H9 (cell line): Measurements from ENCODE around the gene SH3RF3. TPM values are rescaled to one million over a fixed set of nuclear protein-coding genes. Genes with fewer than 3 reads are reported as not detected.

Source experiments
- DNase-seq: peaks from one replicate; pipeline ENCODE4 v3.0.0-alpha.2; 2017
- H2AFZ ChIP-seq: one replicate; pipeline ENCODE4 v1.6.1; 2013; ENCODE audit warnings: mild to moderate bottlenecking, low read length, control low read depth, moderate library complexity
- H2AK5ac ChIP-seq: 2 replicates; pipeline ENCODE4 v1.6.1; 2013; ENCODE audit warnings: low read length, control low read depth, mixed read lengths; ENCODE audit not compliant: insufficient read length
- H2BK120ac ChIP-seq: one replicate; pipeline ENCODE4 v1.6.1; 2013; ENCODE audit warnings: low read depth, mild to moderate bottlenecking, low read length, control low read depth, inconsistent platforms; ENCODE audit not compliant: poor library complexity, severe bottlenecking
- H2BK12ac ChIP-seq: 2 replicates; pipeline ENCODE4 v1.6.1; 2013; ENCODE audit warnings: low read length, control low read depth, mixed read lengths, low read depth; ENCODE audit not compliant: insufficient read length
- H2BK15ac ChIP-seq: 2 replicates; pipeline ENCODE4 v1.6.1; 2013; ENCODE audit warnings: low read depth, low read length, control low read depth
- H2BK20ac ChIP-seq: one replicate; pipeline ENCODE4 v1.6.1; 2013; ENCODE audit warnings: low read depth, mild to moderate bottlenecking, low read length, control low read depth, inconsistent platforms; ENCODE audit not compliant: poor library complexity, severe bottlenecking
- H2BK5ac ChIP-seq: 2 replicates; pipeline ENCODE4 v1.6.1; 2013; ENCODE audit warnings: low read length, control low read depth, mixed read lengths; ENCODE audit not compliant: insufficient read length
- H3K14ac ChIP-seq: 2 replicates; pipeline ENCODE4 v1.6.1; 2013; ENCODE audit warnings: low read length, control low read depth; ENCODE audit not compliant: insufficient read depth
- H3K18ac ChIP-seq: 2 replicates; pipeline ENCODE4 v1.6.1; 2013; ENCODE audit warnings: low read depth, mild to moderate bottlenecking, mixed read lengths, low read length, control low read depth; ENCODE audit not compliant: insufficient read length
- H3K23ac ChIP-seq: 2 replicates; pipeline ENCODE4 v1.6.1; 2013; ENCODE audit warnings: low read length, control low read depth, mixed read lengths, low read depth; ENCODE audit not compliant: insufficient read length
- H3K23me2 ChIP-seq: 2 replicates; pipeline ENCODE4 v1.6.1; 2013; ENCODE audit warnings: low read depth, mild to moderate bottlenecking, mixed read lengths, low read length, control low read depth; ENCODE audit not compliant: insufficient read length, poor library complexity, severe bottlenecking
- H3K27ac ChIP-seq: 2 replicates; pipeline ENCODE4 v1.5.1; 2013; ENCODE audit warnings: low read length, control low read depth, mixed read lengths, low read depth; ENCODE audit not compliant: insufficient read length
- H3K27me3 ChIP-seq: 2 replicates; pipeline ENCODE4 v1.6.1; 2013; ENCODE audit warnings: low read length, control low read depth, inconsistent platforms; ENCODE audit not compliant: insufficient read depth
- H3K4ac ChIP-seq: 2 replicates; pipeline ENCODE4 v1.6.1; 2013; ENCODE audit warnings: low read depth, mild to moderate bottlenecking, control low read depth, inconsistent platforms, low read length, moderate library complexity
- H3K4me1 ChIP-seq: 2 replicates; pipeline ENCODE4 v1.6.1; 2013; ENCODE audit warnings: low read length, control low read depth, inconsistent platforms; ENCODE audit not compliant: insufficient read depth
- H3K4me2 ChIP-seq: 2 replicates; pipeline ENCODE4 v1.6.1; 2013; ENCODE audit warnings: low read length, control low read depth, mixed read lengths; ENCODE audit not compliant: insufficient read length, insufficient read depth
- H3K56ac ChIP-seq: 2 replicates; pipeline ENCODE4 v1.6.1; 2013; ENCODE audit warnings: low read depth, mild to moderate bottlenecking, mixed read lengths, low read length, control low read depth; ENCODE audit not compliant: insufficient read length
- H3K79me1 ChIP-seq: 2 replicates; pipeline ENCODE4 v1.6.1; 2013; ENCODE audit warnings: low read depth, mild to moderate bottlenecking, moderate library complexity, low read length, control low read depth, inconsistent platforms; ENCODE audit not compliant: insufficient read depth, poor library complexity, severe bottlenecking
- H3K79me2 ChIP-seq: 2 replicates; pipeline ENCODE4 v1.6.1; 2013; ENCODE audit warnings: low read length, control low read depth, inconsistent platforms; ENCODE audit not compliant: insufficient read depth
- H3K9ac ChIP-seq: 2 replicates; pipeline ENCODE4 v1.6.1; 2013; ENCODE audit warnings: low read length, control low read depth, mixed read lengths; ENCODE audit not compliant: insufficient read length; ENCODE audit errors: extremely low read depth
- H3K9me3 ChIP-seq: one replicate; pipeline ENCODE4 v1.6.1; 2013; ENCODE audit warnings: low read depth, low read length, inconsistent platforms; ENCODE audit not compliant: control insufficient read depth
- H3T11ph ChIP-seq: one replicate; pipeline ENCODE4 v1.6.1; 2013; ENCODE audit warnings: mild to moderate bottlenecking, low read length, control low read depth, inconsistent platforms
- H4K20me1 ChIP-seq: one replicate; pipeline ENCODE4 v1.6.1; 2013; ENCODE audit not compliant: control insufficient read depth, insufficient read length, insufficient read depth
- H4K5ac ChIP-seq: 2 replicates; pipeline ENCODE4 v1.6.1; 2013; ENCODE audit warnings: low read depth, mild to moderate bottlenecking, mixed read lengths, low read length, control low read depth; ENCODE audit not compliant: insufficient read length
- H4K8ac ChIP-seq: replicated peaks from 2 replicates; pipeline ENCODE4 v1.6.1; 2013; ENCODE audit warnings: low read length, control low read depth, mixed read lengths, low read depth; ENCODE audit not compliant: insufficient read length
- H4K91ac ChIP-seq: 2 replicates; pipeline ENCODE4 v1.6.1; 2013; ENCODE audit warnings: low read depth, mild to moderate bottlenecking, moderate library complexity, mixed read lengths, low read length, control low read depth; ENCODE audit not compliant: insufficient read length
- H3K27ac Mint-ChIP-seq, 3 experiments: 2 replicates in 2 of 3; 3 replicates in 1 of 3; pipeline ENCODE4 v1.8.0; 2020 to 2021; ENCODE audit warnings: mixed read lengths in 3 of 3, mild to moderate bottlenecking in 1 of 3, moderate library complexity in 1 of 3
- H3K27me3 Mint-ChIP-seq: 2 replicates; pipeline ENCODE4 v1.8.0; 2021; ENCODE audit warnings: low read depth, mild to moderate bottlenecking, moderate library complexity, mixed read lengths
- H3K36me3 Mint-ChIP-seq, 3 experiments: 2 replicates in 2 of 3; 3 replicates in 1 of 3; pipeline ENCODE4 v1.8.0; 2020 to 2021; ENCODE audit warnings: low read depth in 3 of 3, mixed read lengths in 3 of 3; ENCODE audit not compliant: insufficient read depth in 1 of 3
- H3K4me1 Mint-ChIP-seq, 2 experiments: 2 replicates each; pipeline ENCODE4 v1.8.0; 2020; ENCODE audit warnings: mixed read lengths in 2 of 2
- H3K4me3 Mint-ChIP-seq, 2 experiments: 2 replicates in 1 of 2; 3 replicates in 1 of 2; pipeline ENCODE4 v1.8.0; 2020 to 2021; ENCODE audit warnings: mild to moderate bottlenecking in 2 of 2, mixed read lengths in 2 of 2, moderate library complexity in 1 of 2
- H3K9me3 Mint-ChIP-seq, 2 experiments: 2 replicates in 1 of 2; 3 replicates in 1 of 2; pipeline ENCODE4 v1.8.0; 2020; ENCODE audit warnings: mild to moderate bottlenecking in 2 of 2, mixed read lengths in 2 of 2, moderate library complexity in 1 of 2
- WGBS: extraction: QIAGEN DNeasy Blood & Tissue Kit; methylation state at CpG from one replicate; pipeline ENCODE4 v1.1.7; 2013; ENCODE audit warnings: missing lambda C conversion rate, low lambda C conversion rate, mixed read lengths; ENCODE audit not compliant: insufficient read length; ENCODE audit errors: extremely low coverage; 5-methylcytosine and 5-hydroxymethylcytosine counted together
- total RNA-seq: library from RNA; stranded (reverse); gene quantifications from 2 replicates; pipeline ENCODE4 v1.2.1, GENCODE V29; 2021
- TF ChIP-seq, protein P1 (sequence below): fragments of 200-600 bp; sonication (generic); conservative IDR thresholded peaks from 3 replicates; pipeline ENCODE4 v1.8.0; 2021; ENCODE audit warnings: antibody characterized with exemption, mild to moderate bottlenecking

Gene SH3RF3
- total RNA-seq, 1 experiment from 2014 or later, result 0.46 TPM

DNA sequence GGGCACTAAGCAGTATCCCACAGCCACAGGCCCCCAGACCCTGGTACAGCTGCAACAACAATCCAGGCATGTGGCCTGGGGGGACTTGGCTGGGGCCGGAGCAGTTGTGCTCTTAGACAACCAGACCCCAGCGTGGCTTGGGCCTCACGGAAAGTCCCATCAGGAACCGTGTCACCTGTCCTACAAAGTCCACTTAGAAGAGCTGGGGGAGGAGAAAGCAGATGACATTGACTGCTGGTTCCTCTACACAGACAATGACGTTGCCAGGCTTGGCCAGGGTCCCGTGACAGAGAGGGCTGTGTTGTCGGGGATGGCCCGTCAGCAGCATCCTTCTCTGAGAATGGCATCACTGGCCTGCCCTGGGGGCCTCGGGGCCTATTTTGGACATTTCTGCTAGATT, 360.3 kb downstream of the SH3RF3 start:
- no peak overlapping the region for H2BK20ac ChIP-seq
- H3K27me3 Mint-ChIP-seq, result no peaks in the 10 kb centered on the region; the same call in 1 of the 2 replicates
- H3K4me3 Mint-ChIP-seq, result no peak overlapping the region
- no peaks in the 10 kb centered on the region for H4K20me1 ChIP-seq
- no peak overlapping the region for H4K8ac ChIP-seq
- no peaks in the 10 kb centered on the region for H3K4me1 Mint-ChIP-seq
- WGBS, result no CpG with 5 or more reads among the region's 9 CpGs
- H3K27ac ChIP-seq, result no peak overlapping the region
- no peak overlapping the region for H2BK5ac ChIP-seq
- no peak overlapping the region for H2BK15ac ChIP-seq
- H2AFZ ChIP-seq, result no peak overlapping the region
- no peak overlapping the region for H3K4ac ChIP-seq
- H3K79me2 ChIP-seq, result no peaks in the 10 kb centered on the region
- no peak overlapping the region for H3K56ac ChIP-seq
- no peak overlapping the region for H2AK5ac ChIP-seq
- H3K27me3 ChIP-seq, result no peaks in the 10 kb centered on the region
- no peaks in the 10 kb centered on the region for H3K9me3 ChIP-seq
- no peak overlapping the region for H4K91ac ChIP-seq
- no peak overlapping the region; the same call in 1 of the 2 replicates for H3K14ac ChIP-seq
- H3K79me1 ChIP-seq, result no peaks in the 10 kb centered on the region
- H3K9ac ChIP-seq, result no peak overlapping the region
- TF ChIP-seq, protein P1, sequence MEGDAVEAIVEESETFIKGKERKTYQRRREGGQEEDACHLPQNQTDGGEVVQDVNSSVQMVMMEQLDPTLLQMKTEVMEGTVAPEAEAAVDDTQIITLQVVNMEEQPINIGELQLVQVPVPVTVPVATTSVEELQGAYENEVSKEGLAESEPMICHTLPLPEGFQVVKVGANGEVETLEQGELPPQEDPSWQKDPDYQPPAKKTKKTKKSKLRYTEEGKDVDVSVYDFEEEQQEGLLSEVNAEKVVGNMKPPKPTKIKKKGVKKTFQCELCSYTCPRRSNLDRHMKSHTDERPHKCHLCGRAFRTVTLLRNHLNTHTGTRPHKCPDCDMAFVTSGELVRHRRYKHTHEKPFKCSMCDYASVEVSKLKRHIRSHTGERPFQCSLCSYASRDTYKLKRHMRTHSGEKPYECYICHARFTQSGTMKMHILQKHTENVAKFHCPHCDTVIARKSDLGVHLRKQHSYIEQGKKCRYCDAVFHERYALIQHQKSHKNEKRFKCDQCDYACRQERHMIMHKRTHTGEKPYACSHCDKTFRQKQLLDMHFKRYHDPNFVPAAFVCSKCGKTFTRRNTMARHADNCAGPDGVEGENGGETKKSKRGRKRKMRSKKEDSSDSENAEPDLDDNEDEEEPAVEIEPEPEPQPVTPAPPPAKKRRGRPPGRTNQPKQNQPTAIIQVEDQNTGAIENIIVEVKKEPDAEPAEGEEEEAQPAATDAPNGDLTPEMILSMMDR, result no peak
- no peaks in the 10 kb centered on the region for H3K23me2 ChIP-seq
- H3K9me3 Mint-ChIP-seq, result no peaks in the 10 kb centered on the region
- H3T11ph ChIP-seq, result no peak overlapping the region
- H2BK12ac ChIP-seq, result no peak overlapping the region
- H4K5ac ChIP-seq, result no peak overlapping the region
- no peaks in the 10 kb centered on the region for H3K36me3 Mint-ChIP-seq
- H2BK120ac ChIP-seq, result no peak overlapping the region
- no peak overlapping the region for H3K4me2 ChIP-seq
- H3K27ac Mint-ChIP-seq, result no peak overlapping the region
- H3K18ac ChIP-seq, result no peak overlapping the region
- DNase-seq, result no peak
- H3K4me1 ChIP-seq, result no peaks in the 10 kb centered on the region
- no peak overlapping the region for H3K23ac ChIP-seq
